ENCODE results near the gene PLCB4. TPM values are rescaled to one million over a fixed set of nuclear protein-coding genes. Genes with fewer than 3 reads are reported as not detected.

Gene PLCB4
- polyA plus RNA-seq, 1 donor: 4.7 TPM

DNA sequence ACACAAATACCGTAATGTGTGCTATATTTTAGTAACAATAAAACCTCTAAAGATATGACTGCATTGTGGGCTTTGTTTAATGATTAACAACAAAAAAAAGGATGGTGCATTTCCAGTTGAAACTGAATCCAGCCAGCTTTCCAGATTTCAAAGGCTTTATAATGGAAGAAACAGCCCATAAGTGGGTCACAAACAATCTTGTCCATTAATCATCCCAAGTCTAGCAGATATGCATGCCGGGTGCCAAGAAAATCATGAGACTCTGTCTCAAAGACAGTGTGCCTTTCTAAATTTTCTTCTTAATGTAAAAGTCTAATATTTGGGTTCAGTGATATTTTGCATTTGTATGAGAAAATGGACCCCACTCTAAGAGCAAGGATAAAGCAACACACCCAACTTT lies 424.9 kb downstream of the PLCB4 start:
- DNase-seq (ENCODE audit: low read depth): no peak

DNA sequence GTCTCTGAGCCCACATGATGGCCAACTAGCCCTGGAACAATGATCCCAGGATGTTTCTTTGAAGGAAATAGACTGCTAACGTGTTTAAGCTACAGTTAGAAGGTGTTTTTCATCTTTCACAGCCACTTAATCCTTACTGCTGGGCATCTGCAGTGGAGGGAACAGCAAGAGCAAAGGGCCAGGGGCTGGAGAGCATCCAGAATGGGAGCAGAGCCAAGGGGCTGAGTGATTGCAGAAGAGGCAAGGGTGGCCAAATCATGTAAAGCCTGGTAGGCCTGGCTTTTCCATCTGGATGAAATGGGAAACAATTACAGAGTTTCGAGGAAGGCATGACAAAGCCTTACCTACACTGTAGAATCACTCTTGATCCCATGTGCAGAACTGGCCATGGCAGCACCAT lies 426.8 kb downstream of the PLCB4 start:
- no peak for DNase-seq (ENCODE audit: low read depth)

- no peak for DNase-seq (ENCODE audit: low read depth)
Measured at GRCh38 chr20:9496155-9496554, 427.3 kb downstream of the PLCB4 start.

DNA sequence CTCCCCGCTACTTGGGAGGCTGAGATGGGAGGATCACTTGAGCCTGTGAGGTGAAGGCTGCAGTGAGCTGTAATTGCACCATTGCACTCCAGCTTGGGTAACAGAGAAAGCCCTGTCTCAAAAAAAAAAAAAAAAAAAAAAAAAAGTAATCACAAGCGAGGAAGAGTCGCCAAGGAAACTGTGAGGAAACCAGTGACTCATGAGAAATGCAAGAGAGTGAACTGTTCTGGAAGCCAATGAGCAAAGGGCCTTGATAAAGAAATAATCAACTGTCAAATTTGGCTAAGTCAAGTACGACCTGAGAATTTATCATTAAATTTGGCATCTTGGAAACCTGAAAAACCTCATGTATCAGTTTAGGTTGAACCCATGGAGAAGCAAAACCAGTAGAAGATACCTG lies 429.4 kb downstream of the PLCB4 start:
- DNase-seq (ENCODE audit: low read depth): no peak

DNA sequence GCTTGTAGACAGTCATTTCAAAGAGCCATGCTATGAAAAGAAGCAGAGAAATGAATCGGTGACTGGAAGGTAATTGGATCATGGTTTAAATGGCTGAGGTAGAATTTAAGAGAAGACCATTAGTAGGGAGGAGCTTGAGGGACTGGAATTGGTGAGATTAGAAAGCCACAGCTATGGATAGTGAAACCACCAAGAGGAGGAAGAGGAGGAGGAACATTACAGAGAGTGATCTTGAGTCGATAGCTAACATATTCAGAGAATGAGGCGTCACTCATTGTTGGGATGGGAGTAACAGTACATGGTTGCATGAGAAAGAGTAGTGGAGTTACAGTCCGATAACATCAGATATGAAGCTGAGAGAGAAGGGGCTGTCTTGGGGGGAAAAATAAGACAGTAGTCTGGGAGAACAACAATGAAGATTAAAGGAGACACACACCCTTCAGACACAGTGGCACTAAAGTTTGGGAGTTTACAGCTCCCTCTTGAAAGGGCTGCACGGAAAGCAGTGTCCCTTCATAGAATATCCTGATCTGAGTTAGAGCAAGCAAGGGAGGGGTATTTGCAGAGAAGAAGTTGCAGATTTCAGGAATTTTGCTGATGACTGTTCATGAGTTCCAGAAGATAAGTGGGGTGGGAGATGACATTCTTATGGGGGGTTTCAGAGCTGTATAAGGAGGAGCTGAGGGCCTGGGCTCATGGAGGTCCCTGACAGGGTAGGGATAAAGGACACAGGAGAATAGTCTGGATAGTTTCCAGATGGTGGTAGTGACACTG lies 430.4 kb downstream of the PLCB4 start:
- no peak for DNase-seq (ENCODE audit: low read depth)

DNA sequence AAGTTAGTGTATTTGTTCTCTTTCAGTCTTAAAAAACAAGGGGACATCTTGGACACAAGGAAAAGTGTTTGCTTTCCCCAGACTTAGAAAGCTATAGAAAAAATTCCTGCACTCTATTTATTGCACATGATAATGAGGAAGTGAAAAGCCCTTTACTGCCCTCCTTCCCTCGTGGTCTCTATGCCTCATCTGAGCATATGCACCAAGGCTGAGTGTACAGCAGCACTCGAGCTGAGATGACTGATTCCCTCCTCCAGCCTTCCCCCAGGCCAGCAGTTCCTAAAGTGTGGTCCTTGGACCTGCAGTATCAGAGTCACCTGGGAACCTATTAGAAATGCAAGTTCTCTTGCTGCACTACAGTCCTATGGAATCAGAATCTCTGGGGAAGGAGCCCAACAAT lies 431.2 kb downstream of the PLCB4 start:
- no peak for DNase-seq (ENCODE audit: low read depth)

- DNase-seq (ENCODE audit: low read depth): no peak
Measured at GRCh38 chr20:9501473-9501872, 432.6 kb downstream of the PLCB4 start.

DNA sequence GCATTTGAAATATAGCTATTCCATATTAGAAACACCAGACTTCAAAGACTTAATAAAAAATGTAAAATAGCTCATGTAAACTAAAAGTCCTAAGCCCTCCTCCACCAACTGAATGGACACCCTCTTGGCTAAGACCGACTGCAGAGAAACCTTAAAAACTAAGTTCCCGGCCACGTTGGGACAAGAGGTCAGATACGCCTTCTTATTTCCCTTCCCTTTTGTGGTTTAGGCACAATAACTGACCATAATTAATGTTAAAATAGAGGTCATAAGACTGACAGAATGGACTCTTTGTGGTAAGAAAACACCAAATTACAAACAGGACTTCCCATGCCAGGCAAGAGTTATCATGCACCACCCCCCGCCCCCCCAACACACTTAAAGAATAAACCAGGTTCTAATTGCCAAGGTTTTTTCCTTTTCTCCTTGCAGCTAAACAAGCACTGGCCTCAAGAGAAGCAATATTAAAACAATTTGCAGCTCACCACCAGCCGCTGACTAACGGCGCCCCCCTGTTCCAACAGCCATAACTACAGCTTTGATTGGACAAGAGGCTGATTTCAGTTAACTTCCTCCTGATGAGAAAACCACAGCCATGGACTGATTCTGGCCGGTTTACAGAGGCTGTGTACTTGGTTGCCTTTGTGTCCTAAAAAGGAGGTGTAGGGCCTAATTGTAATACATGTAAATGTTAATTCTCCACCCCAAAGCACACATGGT lies 434.8 kb downstream of the PLCB4 start:
- DNase-seq (ENCODE audit: low read depth): no peak

DNA sequence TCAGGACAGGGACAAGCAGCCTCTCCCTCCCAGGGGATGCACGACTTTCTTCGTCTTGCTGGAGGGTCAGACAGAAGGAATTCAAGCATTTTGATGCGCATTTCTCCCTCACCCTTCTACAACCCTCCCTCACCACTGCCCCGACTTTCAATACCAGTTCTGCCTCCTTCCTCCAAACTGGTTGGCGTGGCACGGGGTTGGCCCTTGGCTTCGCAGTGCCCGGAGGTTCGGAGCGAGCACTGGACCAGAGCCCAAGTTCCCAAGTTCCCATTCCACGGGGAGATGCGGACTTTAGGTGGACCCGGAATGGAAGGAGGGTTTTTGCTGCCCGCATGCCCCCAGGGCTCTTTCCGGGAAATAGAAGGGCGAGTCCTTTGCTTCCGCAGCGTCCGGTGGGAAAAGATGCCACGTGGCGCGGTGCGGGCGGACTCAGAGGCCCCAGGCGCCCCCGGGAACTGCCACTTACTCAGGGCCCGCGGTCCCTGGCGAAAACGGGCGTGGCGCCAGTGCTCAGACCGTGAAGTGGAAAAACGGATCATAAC lies 437.5 kb downstream of the PLCB4 start:
- DNase-seq (ENCODE audit: low read depth): no peak

GRCh38 chr20:9506964-9507369 lies 438.1 kb downstream of the PLCB4 start:
- DNase-seq (ENCODE audit: low read depth): no peak

- no peak for DNase-seq (ENCODE audit: low read depth)
Measured at GRCh38 chr20:9507544-9508239, 438.8 kb downstream of the PLCB4 start.

DNA sequence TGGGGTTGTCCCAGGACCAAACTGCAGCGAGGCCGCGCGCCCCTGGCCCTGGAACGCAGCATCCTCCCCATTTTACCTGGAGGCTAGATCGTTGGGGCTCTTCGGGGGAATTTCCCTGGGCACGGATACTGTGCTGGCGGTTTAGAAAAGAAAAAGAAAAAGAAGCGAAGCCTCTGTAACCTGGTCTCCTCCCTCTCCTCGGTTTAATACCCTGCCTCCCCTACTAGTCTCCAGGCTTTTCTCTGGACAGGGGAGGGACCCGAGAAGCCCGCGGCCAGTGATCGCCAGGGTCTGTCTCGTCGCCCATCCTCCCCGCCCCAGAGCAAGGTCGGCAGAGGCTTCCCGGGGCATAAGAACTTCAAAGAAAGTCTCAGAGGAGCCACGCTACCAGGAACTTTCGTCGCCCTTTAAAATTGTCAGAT lies 439.4 kb downstream of the PLCB4 start:
- no peak for DNase-seq (ENCODE audit: low read depth)

DNA sequence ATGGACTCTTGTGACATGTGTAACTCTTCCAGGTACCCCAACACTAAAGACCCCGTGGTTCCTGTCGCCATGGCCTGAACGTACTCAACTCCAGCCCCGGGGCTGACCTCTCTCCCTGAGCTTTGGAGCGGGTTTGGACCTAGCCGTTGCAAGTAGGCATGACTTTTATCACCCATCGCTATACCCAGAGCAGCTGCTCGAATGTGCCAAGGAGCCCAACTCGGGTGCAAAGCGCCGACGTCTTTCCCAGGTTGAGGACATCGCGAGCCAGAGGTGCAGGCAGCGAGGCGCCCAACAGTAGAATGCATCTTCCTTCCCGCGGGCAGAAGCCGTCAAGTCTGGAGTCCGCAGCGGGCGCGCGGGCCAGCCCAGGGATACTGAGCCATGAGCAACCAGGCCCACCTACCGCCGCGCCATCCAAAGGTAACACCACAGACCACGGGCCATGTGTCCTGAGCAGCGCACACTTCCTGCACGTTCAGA lies 439.9 kb downstream of the PLCB4 start:
- no peak for DNase-seq (ENCODE audit: low read depth)

DNA sequence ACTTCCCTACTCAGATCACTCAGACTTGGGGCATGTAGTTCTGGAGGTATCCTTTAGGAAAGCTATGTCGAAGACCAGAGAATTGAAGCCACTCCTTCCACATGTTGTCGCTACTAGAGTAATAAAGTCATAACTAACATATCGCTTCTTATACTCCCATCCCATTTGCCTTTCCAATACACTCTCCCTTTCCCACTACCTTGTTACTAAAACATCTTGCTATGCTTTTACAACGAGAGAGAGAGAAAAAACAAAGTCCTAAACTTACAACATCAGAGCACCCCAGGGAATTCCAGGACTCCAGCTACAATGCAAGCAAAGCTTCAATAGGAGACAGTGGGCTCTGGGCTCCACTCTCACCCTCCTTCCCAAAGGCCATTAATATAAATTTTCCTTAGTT lies 440.4 kb downstream of the PLCB4 start:
- no peak for DNase-seq (ENCODE audit: low read depth)

GRCh38 chr20:9510911-9511310 lies 442.0 kb downstream of the PLCB4 start:
- DNase-seq (ENCODE audit: low read depth): no peak

DNA sequence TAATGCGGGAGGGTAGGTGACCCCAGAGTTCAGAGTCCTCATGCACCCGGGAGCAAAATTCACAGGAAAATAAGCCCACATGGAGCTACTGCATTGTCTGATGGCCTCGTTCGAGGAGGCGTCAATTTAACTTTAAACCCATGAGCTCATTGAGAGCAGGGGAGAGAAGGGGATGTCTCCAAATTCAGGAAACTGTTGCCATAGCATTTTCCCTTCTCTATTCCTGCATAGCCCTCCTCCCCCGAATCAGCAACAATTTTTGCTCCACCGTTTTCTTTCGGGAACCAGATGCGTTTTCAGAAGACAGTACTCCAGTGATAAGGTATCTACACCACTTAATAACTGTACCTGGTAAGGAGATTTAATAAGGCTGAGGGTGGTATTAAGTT lies 445.2 kb downstream of the PLCB4 start:
- no peak for DNase-seq (ENCODE audit: low read depth)

DNA sequence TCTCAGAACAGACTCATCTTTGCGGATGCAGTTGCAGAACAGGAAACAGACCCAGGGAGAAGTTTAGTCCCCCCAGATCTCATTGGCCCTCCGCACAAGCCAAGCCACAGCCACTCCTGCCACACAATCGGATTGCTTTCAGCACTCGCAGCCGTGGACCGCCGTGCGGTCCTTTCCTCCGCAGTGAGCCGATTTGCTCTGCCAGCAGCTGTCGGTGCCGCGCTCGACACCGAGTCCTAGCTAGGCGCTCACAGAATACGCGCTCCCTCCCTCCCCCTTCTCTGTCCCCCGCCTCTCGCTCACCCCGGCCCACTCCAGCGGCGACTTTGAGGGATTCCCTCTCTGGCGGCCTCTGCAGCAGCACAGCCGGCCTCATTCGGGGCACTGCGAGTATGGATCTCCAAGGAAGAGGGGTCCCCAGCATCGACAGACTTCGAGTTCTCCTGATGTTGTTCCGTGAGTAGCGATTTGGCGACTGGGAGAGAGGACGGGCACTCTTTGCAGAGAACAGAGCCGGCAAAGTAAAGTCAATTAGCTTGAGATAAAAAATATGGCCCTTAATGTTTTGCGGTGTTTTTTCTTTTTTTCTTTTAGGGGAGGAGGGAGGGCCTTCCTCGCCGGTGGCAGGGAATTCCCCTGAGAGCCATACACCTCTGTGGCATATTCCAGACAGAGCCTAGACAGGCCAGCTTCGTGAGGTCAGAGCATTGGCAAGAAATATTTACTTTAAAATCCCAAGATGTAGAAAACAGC lies 445.8 kb downstream of the PLCB4 start, which contains the start of gene LAMP5:
TSS of gene LAMP5 (plus strand) at position 130 of the 753 bp plus-strand sequence. CDS start at position 393, 263 bp downstream.
- DNase-seq (ENCODE audit: low read depth): no peak

- DNase-seq (ENCODE audit: low read depth): no peak
Measured at GRCh38 chr20:9515214-9515585, 446.3 kb downstream of the PLCB4 start.

GRCh38 chr20:9515741-9516233 lies 446.9 kb downstream of the PLCB4 start:
- no peak for DNase-seq (ENCODE audit: low read depth)

DNA sequence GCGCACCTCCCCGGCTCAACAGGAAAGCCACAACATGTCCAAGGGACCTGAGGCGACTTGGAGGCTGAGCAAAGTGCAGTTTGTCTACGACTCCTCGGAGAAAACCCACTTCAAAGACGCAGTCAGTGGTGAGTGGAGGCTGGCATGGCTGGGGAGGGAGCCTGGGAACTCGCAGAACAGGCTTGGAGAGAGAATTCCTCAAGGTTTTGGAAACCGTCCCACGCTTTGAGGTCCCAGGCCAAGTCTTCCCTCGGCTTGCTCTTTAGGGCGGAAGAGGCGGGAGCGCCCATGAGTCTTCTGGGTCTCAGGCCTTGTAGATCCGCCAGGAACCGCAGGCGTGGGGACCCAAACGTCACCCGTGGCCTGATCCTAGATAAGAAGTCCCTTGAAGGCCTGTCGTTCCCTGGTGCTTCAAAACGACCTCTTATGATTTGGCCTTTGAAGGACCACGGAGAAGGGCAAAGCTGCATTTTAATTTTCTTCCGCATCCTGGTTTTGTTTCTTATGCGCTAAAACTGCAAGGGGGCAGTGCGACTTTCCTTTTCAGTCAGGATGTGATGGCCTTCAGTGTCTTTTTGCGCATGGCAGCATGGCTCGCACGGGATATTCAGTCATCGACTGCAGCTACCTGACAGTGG lies 447.5 kb downstream of the PLCB4 start:
- DNase-seq (ENCODE audit: low read depth): no peak
